Astrocyte of the cerebellum (primary cell): ENCODE results near the gene MPEG1.

Source experiments
- DNase-seq: peaks from one replicate; pipeline ENCODE4 v3.0.0-alpha.2; 2011; ENCODE audit warnings: low read depth
- H3K4me3 ChIP-seq: 2 replicates; pipeline ENCODE4 v1.5.1; 2011; ENCODE audit warnings: mild to moderate bottlenecking, low read depth, low read length, moderate library complexity
- in situ Hi-C: cut with HindIII; loops from 2 replicates; pipeline ENCODE4 v1.10.0; 2017; ENCODE audit warnings: low sequenced_read_pairs
- TF ChIP-seq, protein P1 (sequence below): IDR thresholded peaks from 2 replicates; pipeline ENCODE4 v1.5.1; 2012; ENCODE audit warnings: low read length, low read depth, moderate library complexity, mild to moderate bottlenecking; ENCODE audit errors: missing control alignments

MPEG1 gene

DNA sequence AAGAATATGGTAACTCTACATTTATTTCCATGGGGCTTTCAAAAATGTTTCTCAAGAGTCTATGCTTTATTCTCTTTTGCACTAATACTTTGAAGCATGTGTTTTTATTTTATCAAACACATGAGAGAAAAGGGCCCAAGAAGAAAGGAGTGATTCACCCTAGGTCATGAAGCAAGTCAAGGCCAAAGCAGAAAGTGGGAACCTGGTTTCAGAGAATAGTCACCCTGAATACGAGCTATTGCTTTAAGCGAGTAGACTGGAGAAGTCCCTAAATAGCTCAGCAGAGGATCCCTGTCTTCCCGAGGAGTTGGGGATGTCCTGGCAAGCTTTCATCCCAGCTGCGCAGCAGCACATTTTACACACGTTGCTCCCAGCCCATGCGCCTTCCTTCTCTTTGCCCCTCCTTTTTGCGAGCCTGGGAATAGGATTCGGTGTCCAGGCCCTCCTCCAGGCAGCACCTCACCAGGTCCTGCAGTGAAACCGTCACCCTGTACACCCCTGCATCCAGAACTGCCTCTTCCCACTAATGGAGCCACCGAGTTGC lies 19.1 kb downstream of the MPEG1 start:
- in situ Hi-C loops = no loop called here
- DNase-seq = no peak
- H3K4me3 ChIP-seq = no peak overlapping the region
- TF ChIP-seq, protein P1, sequence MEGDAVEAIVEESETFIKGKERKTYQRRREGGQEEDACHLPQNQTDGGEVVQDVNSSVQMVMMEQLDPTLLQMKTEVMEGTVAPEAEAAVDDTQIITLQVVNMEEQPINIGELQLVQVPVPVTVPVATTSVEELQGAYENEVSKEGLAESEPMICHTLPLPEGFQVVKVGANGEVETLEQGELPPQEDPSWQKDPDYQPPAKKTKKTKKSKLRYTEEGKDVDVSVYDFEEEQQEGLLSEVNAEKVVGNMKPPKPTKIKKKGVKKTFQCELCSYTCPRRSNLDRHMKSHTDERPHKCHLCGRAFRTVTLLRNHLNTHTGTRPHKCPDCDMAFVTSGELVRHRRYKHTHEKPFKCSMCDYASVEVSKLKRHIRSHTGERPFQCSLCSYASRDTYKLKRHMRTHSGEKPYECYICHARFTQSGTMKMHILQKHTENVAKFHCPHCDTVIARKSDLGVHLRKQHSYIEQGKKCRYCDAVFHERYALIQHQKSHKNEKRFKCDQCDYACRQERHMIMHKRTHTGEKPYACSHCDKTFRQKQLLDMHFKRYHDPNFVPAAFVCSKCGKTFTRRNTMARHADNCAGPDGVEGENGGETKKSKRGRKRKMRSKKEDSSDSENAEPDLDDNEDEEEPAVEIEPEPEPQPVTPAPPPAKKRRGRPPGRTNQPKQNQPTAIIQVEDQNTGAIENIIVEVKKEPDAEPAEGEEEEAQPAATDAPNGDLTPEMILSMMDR = no peak

DNA sequence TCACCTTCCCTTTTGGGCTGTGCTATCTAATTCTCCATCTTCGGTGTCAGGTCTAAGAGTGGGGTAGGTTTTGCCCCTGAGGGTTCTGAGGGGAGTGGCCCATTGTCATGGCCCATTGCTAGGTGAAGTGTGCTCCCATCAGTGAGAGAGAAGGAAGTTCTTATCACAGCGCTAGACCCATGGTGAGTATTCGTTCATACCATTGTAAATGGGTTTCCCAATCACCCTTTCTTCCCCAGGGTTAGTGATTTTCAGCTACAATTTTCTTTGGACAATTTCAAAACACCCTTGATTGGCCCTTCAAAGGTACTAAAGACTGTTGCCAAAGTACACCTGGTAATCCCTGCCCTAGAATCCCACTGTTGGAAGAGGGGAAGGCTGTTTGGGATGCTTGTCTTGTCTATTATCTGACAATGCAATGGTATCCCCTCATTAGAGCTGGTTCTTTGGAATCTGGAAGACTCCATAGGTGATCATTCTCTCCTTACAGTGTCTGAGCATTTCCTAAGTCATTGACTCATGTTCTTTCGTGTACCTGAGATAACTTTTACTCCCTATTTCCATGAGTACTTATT lies 20.2 kb downstream of the MPEG1 start:
- TF ChIP-seq, protein P1 = no peak
- in situ Hi-C loops = no loop called here
- no peak overlapping the region for H3K4me3 ChIP-seq
- DNase-seq = no peak

DNA sequence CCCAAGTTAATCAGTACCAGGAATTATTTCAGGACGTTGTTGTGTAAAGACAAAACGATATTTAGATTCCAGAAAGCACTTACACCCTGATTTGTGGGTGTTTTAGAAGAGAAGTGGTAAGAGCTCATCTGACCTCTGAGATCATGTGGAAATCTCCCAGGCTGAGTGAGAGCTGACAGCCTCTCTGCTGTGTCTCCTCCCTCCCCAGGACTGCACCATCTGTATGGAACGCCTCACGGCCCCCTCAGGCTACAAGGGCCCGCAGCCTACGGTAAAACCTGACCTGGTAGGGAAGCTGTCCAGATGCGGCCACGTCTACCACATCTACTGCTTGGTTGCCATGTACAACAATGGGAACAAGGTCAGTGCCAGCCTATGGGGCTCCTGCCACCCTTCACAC lies 20.8 kb downstream of the MPEG1 start:
- no peak overlapping the region for H3K4me3 ChIP-seq
- TF ChIP-seq, protein P1 = no peak
- no peak for DNase-seq
- in situ Hi-C loops = no loop called here

DNA sequence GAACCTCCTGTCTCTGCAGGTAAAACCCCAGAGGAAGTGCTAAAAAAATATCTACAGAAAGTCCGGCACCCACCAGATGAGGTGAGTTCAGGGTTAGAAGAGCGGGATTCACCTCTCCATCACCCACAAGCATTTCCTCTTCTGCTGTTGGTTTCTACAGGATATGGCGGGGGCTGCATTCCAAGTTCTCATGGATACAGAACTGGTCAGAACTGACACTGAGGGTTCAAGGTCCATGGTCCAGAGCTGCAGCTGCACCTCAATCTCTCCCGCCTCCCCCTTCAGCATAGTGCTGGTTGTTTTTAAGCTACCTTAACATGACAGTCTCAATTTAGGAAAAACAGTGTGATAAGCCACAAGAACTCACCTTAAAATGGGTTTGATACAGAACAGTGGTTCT lies 21.6 kb downstream of the MPEG1 start:
- TF ChIP-seq, protein P1 = no peak
- DNase-seq = no peak
- no peak overlapping the region for H3K4me3 ChIP-seq
- in situ Hi-C loops = no loop called here

DNA sequence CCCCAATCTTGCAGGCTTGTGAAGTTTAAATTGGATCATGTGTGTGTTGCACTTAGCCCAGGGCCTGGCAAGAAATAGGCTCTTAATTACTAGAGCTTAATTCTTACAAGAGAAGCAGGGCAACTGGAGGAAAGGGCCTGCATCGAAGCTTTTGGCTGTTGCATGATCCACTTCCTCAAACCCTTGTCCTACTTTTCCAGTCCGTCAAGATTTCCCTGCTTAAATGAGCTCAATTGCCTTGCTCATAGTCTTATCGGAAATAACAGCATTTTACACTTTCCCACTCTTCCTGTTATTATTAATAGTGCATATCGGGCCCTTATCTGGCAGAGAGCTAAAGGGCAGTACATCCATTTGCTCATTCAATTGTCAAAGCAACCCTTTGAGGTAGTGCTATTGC lies 22.7 kb downstream of the MPEG1 start:
- no peak overlapping the region for H3K4me3 ChIP-seq
- DNase-seq = no peak
- in situ Hi-C loops = no loop called here
- TF ChIP-seq, protein P1 = no peak

DNA sequence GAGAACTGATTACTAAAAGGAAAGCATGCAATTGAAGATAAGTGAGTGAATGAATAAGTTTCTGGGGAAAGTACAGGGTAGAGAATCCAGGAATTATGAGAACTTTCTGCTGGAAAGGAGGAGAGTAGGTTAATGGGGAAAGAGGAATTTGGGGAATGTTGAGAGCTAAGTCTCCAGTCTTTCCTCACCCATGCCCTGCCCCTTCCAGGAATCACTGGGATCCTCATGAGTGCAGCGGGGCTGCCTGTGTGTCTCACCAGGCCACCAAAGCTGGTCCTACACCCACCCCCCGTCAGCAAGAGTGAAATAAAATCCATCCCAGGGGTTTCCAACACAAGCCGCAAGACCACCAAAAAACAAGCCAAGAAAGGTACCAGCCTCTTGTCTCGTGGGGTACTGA lies 23.8 kb downstream of the MPEG1 start:
- DNase-seq = no peak
- H3K4me3 ChIP-seq = no peak overlapping the region
- TF ChIP-seq, protein P1 = no peak
- in situ Hi-C loops = no loop called here
